AG09319 (cell line): Measurements from ENCODE around the gene ESYT2.

Source experiments
- DNase-seq: peaks from one replicate; pipeline ENCODE4 v3.0.0-alpha.2; 2010; ENCODE audit warnings: low read depth; ENCODE audit errors: extremely low read depth
- CTCF ChIP-seq: IDR thresholded peaks from 2 replicates; pipeline ENCODE4 v1.5.1; 2011; ENCODE audit warnings: low read depth, mild to moderate bottlenecking, inconsistent platforms, low read length, moderate library complexity

The ESYT2 gene

GRCh38 chr7:158689488-158689887, 139.8 kb downstream of the ESYT2 start:
- no peak for TF ChIP-seq CTCF
- DNase-seq: no peak

- no peak for TF ChIP-seq CTCF
- DNase-seq: no peak
Measured at GRCh38 chr7:158687406-158687805, 141.9 kb downstream of the ESYT2 start.

- TF ChIP-seq CTCF: no peak
- DNase-seq: peak; percentile 16
Measured at GRCh38 chr7:158685693-158686092, 143.6 kb downstream of the ESYT2 start.

- TF ChIP-seq CTCF: no peak
Measured at GRCh38 chr7:158684329-158684728, 145.0 kb downstream of the ESYT2 start.

GRCh38 chr7:158683541-158683940, 145.8 kb downstream of the ESYT2 start:
- no peak for DNase-seq
- no peak for TF ChIP-seq CTCF

More at GRCh38 chr7:158684329-158684728, 145.0 kb downstream of the ESYT2 start:
- no peak for DNase-seq

GRCh38 chr7:158682456-158682855, 146.9 kb downstream of the ESYT2 start:
- no peak for DNase-seq
- TF ChIP-seq CTCF: no peak
